ENCODE results near the gene GPR160.

Gene GPR160

DNA sequence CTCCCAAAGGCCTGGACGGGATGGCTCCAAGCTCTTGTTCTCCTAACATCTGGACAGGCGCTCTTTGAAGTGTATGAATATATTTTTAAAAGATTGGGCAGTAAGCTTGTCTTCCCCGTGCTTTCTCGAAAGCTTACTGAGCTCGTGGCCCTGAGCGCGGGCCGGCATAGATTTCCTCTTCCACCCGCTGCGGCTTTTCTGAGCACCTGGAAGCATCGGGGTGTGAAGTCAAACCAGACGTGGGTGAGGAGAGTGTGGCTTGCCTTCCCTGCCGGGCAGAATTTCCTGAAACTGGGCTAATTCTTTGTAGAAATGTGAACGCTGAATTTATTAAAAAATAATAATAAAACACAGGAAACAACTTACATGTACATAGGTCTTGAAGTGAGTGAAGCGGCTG, 25.9 kb downstream of the GPR160 start:
- Histone ChIP-seq H3K36me3 (ENCODE audit: insufficient read depth, low read length) (no peaks in the 10 kb centered on the region), H3K9me3 (ENCODE audit: insufficient read depth, low read depth, low read length) (no peaks in the 10 kb centered on the region), H3F3A (ENCODE audit: low read depth) (no peaks in the 10 kb centered on the region), H3K27me3 (ENCODE audit: insufficient read depth, low read length, poor library complexity, severe bottlenecking) (no peaks in the 10 kb centered on the region), H3K4me3 (ENCODE audit: low read length, poor library complexity, severe bottlenecking) (no peak overlapping the region), H3K4me2 (ENCODE audit: low read depth, low read length, poor library complexity, severe bottlenecking) (no peak overlapping the region), H4K20me1 (ENCODE audit: insufficient read depth, low read length, poor library complexity, severe bottlenecking) (no peaks in the 10 kb centered on the region), H3K9me2 (replicated peaks; ENCODE audit: low read depth, low read length) (no peaks in the 10 kb centered on the region), H3K79me2 (ENCODE audit: insufficient read depth, low read length) (no peaks in the 10 kb centered on the region), H3K9ac (ENCODE audit: low read depth, low read length, poor library complexity, severe bottlenecking) (no peak overlapping the region), H3K4me1 (ENCODE audit: insufficient read depth, low read length, poor library complexity, severe bottlenecking) (no peaks in the 10 kb centered on the region), H2AFZ (ENCODE audit: low read length) (no peak overlapping the region)
- TF ChIP-seq, protein P1, sequence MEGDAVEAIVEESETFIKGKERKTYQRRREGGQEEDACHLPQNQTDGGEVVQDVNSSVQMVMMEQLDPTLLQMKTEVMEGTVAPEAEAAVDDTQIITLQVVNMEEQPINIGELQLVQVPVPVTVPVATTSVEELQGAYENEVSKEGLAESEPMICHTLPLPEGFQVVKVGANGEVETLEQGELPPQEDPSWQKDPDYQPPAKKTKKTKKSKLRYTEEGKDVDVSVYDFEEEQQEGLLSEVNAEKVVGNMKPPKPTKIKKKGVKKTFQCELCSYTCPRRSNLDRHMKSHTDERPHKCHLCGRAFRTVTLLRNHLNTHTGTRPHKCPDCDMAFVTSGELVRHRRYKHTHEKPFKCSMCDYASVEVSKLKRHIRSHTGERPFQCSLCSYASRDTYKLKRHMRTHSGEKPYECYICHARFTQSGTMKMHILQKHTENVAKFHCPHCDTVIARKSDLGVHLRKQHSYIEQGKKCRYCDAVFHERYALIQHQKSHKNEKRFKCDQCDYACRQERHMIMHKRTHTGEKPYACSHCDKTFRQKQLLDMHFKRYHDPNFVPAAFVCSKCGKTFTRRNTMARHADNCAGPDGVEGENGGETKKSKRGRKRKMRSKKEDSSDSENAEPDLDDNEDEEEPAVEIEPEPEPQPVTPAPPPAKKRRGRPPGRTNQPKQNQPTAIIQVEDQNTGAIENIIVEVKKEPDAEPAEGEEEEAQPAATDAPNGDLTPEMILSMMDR (conservative IDR thresholded peaks at IDR 0.05; ENCODE audit: low read length) = no peak
- TF ChIP-seq EZH2phosphoT487 (IDR thresholded peaks at IDR 0.05; ENCODE audit: borderline replicate concordance) = no peak

DNA sequence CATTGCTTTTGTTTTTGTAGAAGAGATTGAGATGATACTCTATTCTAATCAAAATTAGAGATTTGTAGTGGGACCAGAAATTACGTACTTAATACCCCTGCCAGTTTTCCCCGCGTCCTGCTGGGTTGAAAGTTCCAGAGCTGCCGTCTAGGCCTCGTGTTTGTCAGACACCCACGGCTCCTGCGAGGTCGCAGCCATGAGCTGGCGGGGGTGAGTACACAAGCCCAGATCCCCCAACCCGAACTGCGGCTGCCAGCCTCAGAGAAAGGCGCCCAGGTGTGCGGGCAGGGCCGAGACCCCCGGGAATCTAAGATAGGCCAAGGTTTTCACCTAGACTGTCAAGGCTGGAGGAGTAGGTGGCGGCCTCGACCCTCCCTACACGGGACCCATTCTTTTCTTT, 26.3 kb downstream of the GPR160 start:
- no peaks in the 10 kb centered on the region for H3K36me3 ChIP-seq (ENCODE audit: insufficient read depth, low read length)
- no peaks in the 10 kb centered on the region for H3K9me2 ChIP-seq (replicated peaks; ENCODE audit: low read depth, low read length)
- no peak for TF ChIP-seq EZH2phosphoT487 (IDR thresholded peaks at IDR 0.05; ENCODE audit: borderline replicate concordance)
- TF ChIP-seq, protein P1 (conservative IDR thresholded peaks at IDR 0.05; ENCODE audit: low read length) = no peak
- peaks cover under 1% of the 10 kb centered on the region for H3K27me3 ChIP-seq (ENCODE audit: insufficient read depth, low read length, poor library complexity, severe bottlenecking)
- no peaks in the 10 kb centered on the region for H3K4me1 ChIP-seq (ENCODE audit: insufficient read depth, low read length, poor library complexity, severe bottlenecking)
- H4K20me1 ChIP-seq (ENCODE audit: insufficient read depth, low read length, poor library complexity, severe bottlenecking) = no peaks in the 10 kb centered on the region
- no peaks in the 10 kb centered on the region for H3K79me2 ChIP-seq (ENCODE audit: insufficient read depth, low read length)
- H2AFZ ChIP-seq (ENCODE audit: low read length) = no peak overlapping the region
- no peak overlapping the region for H3K4me2 ChIP-seq (ENCODE audit: low read depth, low read length, poor library complexity, severe bottlenecking)
- H3K9ac ChIP-seq (ENCODE audit: low read depth, low read length, poor library complexity, severe bottlenecking) = no peak overlapping the region
- no peaks in the 10 kb centered on the region for H3K9me3 ChIP-seq (ENCODE audit: insufficient read depth, low read depth, low read length)
- H3K4me3 ChIP-seq (ENCODE audit: low read length, poor library complexity, severe bottlenecking) = no peak overlapping the region
- H3F3A ChIP-seq (ENCODE audit: low read depth) = no peaks in the 10 kb centered on the region

DNA sequence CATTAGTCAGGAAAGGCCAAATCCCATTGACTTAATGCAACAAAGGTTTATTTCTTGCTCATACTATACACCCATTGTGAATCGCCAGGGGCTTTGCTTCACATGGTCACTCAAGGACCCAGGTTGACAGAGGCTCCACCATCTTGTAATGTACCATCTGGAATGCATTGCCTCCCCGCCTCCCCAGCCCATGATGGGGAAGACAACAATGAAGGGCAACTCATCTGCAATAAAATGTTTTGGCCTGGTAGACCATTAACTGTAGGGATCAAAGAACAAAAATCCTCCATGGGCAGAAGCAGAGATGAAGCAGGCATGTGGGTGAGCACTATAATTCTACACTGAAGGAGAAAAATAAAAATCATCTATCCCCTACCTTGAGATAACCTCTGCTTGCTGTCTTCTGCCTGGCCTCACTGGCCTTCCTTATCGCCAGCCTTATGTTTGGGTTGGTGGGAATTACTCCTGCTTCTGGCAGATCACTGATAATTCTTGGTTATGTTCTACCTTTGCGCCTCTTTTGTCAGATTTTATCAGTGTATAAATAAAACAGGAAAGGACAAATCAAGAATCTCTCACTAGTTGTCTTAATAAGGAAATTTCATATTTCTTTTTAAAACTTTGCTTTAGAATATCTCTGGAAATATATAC, 37.8 kb downstream of the GPR160 start:
- H3K36me3 ChIP-seq (ENCODE audit: insufficient read depth, low read length) = no peaks in the 10 kb centered on the region
- H3K4me3 ChIP-seq (ENCODE audit: low read length, poor library complexity, severe bottlenecking) = no peak overlapping the region
- H3K9ac ChIP-seq (ENCODE audit: low read depth, low read length, poor library complexity, severe bottlenecking) = no peak overlapping the region
- no peaks in the 10 kb centered on the region for H3K9me2 ChIP-seq (replicated peaks; ENCODE audit: low read depth, low read length)
- H3K4me2 ChIP-seq (ENCODE audit: low read depth, low read length, poor library complexity, severe bottlenecking) = no peak overlapping the region
- H3K4me1 ChIP-seq (ENCODE audit: insufficient read depth, low read length, poor library complexity, severe bottlenecking) = peaks cover 6% of the 10 kb centered on the region
- no peaks in the 10 kb centered on the region for H3K79me2 ChIP-seq (ENCODE audit: insufficient read depth, low read length)
- H2AFZ ChIP-seq (ENCODE audit: low read length) = no peak overlapping the region
- peaks cover 5% of the 10 kb centered on the region for H3K27me3 ChIP-seq (ENCODE audit: insufficient read depth, low read length, poor library complexity, severe bottlenecking)
- no peaks in the 10 kb centered on the region for H3K9me3 ChIP-seq (ENCODE audit: insufficient read depth, low read depth, low read length)
- TF ChIP-seq, protein P1 (conservative IDR thresholded peaks at IDR 0.05; ENCODE audit: low read length) = no peak
- TF ChIP-seq EZH2phosphoT487 (IDR thresholded peaks at IDR 0.05; ENCODE audit: borderline replicate concordance) = no peak
- no peaks in the 10 kb centered on the region for H4K20me1 ChIP-seq (ENCODE audit: insufficient read depth, low read length, poor library complexity, severe bottlenecking)
- no peaks in the 10 kb centered on the region for H3F3A ChIP-seq (ENCODE audit: low read depth)

Data from Loucy (cell line).